CD8-positive, alpha-beta memory T cell (primary cell): Measurements from ENCODE around the gene CCDC184. TPM values are rescaled to one million over a fixed set of nuclear protein-coding genes. Genes with fewer than 3 reads are reported as not detected.

Source experiments
- CTCF ChIA-PET: fragments of 350-600 bp; sonication (Branson Sonifier 250); formaldehyde crosslinking; loops from one replicate; lab custom pipeline; 2021; ENCODE audit warnings: antibody characterized with exemption; lab: Charles Lee
- POLR2A ChIA-PET: fragments of 350-600 bp; sonication (Branson Sonifier 250); formaldehyde crosslinking; loops from one replicate; lab custom pipeline; 2021; ENCODE audit warnings: antibody characterized with exemption; lab: Charles Lee
- DNase-seq, 5 donors: peaks; one replicate each; pipeline versions ENCODE4 v3.0.0 to v3.0.0-alpha.2; 2020 to 2022; ENCODE audit warnings: mixed read lengths in 1 of 5
- H3K27ac ChIP-seq: one replicate; pipeline ENCODE4 v1.7.0; 2013; ENCODE audit warnings: low read depth, mild to moderate bottlenecking, low read length, moderate library complexity
- H3K27me3 ChIP-seq: 2 replicates; pipeline ENCODE4 v1.7.0; 2013; ENCODE audit warnings: low read length, mild to moderate bottlenecking; ENCODE audit not compliant: insufficient read depth, poor library complexity, severe bottlenecking
- H3K36me3 ChIP-seq: 2 replicates; pipeline ENCODE4 v1.7.0; 2013; ENCODE audit warnings: mild to moderate bottlenecking, low read length, moderate library complexity; ENCODE audit not compliant: insufficient read depth
- H3K4me1 ChIP-seq: 2 replicates; pipeline ENCODE4 v1.7.0; 2013; ENCODE audit warnings: mild to moderate bottlenecking, low read length, moderate library complexity; ENCODE audit not compliant: insufficient read depth
- H3K4me3 ChIP-seq: 2 replicates; pipeline ENCODE4 v1.7.0; 2013; ENCODE audit warnings: mild to moderate bottlenecking, low read length
- H3K9me3 ChIP-seq: 2 replicates; pipeline ENCODE4 v1.7.0; 2013; ENCODE audit warnings: mild to moderate bottlenecking, low read length
- H3K27ac Mint-ChIP-seq, 8 donors: one replicate each; pipeline ENCODE4 v1.8.0; 2020 to 2021; ENCODE audit warnings: mixed read lengths in 8 of 8, mild to moderate bottlenecking in 6 of 8, inconsistent platforms in 3 of 8, moderate library complexity in 3 of 8
- H3K27me3 Mint-ChIP-seq, 2 donors: one replicate each; pipeline ENCODE4 v1.8.0; 2020 to 2021; ENCODE audit warnings: mixed read lengths in 2 of 2, mild to moderate bottlenecking in 1 of 2, moderate library complexity in 1 of 2
- H3K36me3 Mint-ChIP-seq, 3 donors: one replicate each; pipeline ENCODE4 v1.8.0; 2020 to 2021; ENCODE audit warnings: mixed read lengths in 3 of 3, inconsistent platforms in 1 of 3, mild to moderate bottlenecking in 1 of 3
- H3K4me1 Mint-ChIP-seq, 3 donors: one replicate each; pipeline ENCODE4 v1.8.0; 2020 to 2021; ENCODE audit warnings: mixed read lengths in 3 of 3, inconsistent platforms in 1 of 3, mild to moderate bottlenecking in 1 of 3
- H3K4me3 Mint-ChIP-seq, 7 donors: one replicate each; pipeline ENCODE4 v1.8.0; 2020 to 2021; ENCODE audit warnings: mixed read lengths in 7 of 7, mild to moderate bottlenecking in 6 of 7, moderate library complexity in 4 of 7, inconsistent platforms in 2 of 7
- H3K9me3 Mint-ChIP-seq, 5 donors: one replicate each; pipeline ENCODE4 v1.8.0; 2020 to 2022; ENCODE audit warnings: mixed read lengths in 5 of 5, mild to moderate bottlenecking in 3 of 5, moderate library complexity in 2 of 5, inconsistent platforms in 1 of 5
- polyA plus RNA-seq: library from polyadenylated mRNA; unstranded; fragments of 300-500 nt; fragmentation: Illumina TruSeq; gene quantifications from one replicate; pipeline ENCODE4 v1.2.3, GENCODE V29; 2021
- total RNA-seq, 2 experiments: library from RNA; stranded (reverse); gene quantifications; one replicate each; pipeline ENCODE4 v1.2.3, GENCODE V29; 2021

The CCDC184 gene
- total and polyA plus RNA-seq, 3 experiments from 2014 or later: 0.72 to 0.97 (median 0.91) TPM

GRCh38 chr12:48189331-48190125, 6.1 kb downstream of the CCDC184 start:
- Mint-ChIP-seq H3K4me3 (peak overlapping the region in 1 of 7 donors; percentile 5), H3K27ac (no peak overlapping the region), H3K4me1 (peaks cover 0 to 3% (median 0%) of the 10 kb centered on the region in 3 donors), H3K9me3 (no peaks in the 10 kb centered on the region), H3K27me3 (peaks cover 31 to 53% of the 10 kb centered on the region in 2 donors), H3K36me3 (no peaks in the 10 kb centered on the region)
- Histone ChIP-seq H3K36me3 (no peaks in the 10 kb centered on the region), H3K9me3 (no peaks in the 10 kb centered on the region), H3K27ac (no peak overlapping the region), H3K4me1 (peaks cover under 1% of the 10 kb centered on the region), H3K27me3 (peaks cover 7% of the 10 kb centered on the region), H3K4me3 (no peak overlapping the region)
- POLR2A ChIA-PET: no interaction called here
- peak; percentile 49 to 74 (median 52) for DNase-seq
- CTCF ChIA-PET: interaction anchor here (0.7 to 5.5 kb wide), 10 partner anchors 9 to 538 kb away, joined by 3 to 39 read pairs (median 3); partner anchors contain the start of gene ASB8

DNA sequence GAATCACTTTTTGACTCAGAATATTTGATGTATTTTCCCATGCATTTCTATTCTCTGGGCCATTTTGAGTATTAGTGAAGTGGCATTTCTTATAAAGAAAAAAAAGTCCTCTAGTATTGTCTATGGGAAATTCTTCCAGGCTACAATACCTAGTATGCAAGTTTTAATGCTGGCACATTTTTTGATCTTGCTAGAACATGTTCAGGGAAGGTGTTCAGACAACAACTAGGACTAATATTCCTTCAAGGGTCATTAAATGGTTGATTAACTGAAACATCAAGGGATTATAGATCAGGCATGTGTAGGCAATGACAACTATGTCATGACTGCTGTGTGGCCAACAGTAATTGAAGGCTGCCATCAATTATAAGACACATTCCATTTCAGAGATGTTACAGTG, 7.7 kb downstream of the CCDC184 start:
- no peak overlapping the region for H3K27ac Mint-ChIP-seq
- POLR2A ChIA-PET: no interaction called here
- H3K4me1 Mint-ChIP-seq: peaks cover 0 to 3% (median 0%) of the 10 kb centered on the region in 3 donors
- Histone ChIP-seq H3K27ac (no peak overlapping the region), H3K36me3 (no peaks in the 10 kb centered on the region), H3K4me3 (no peak overlapping the region), H3K4me1 (no peaks in the 10 kb centered on the region), H3K27me3 (no peaks in the 10 kb centered on the region), H3K9me3 (no peaks in the 10 kb centered on the region)
- peaks cover 20 to 46% of the 10 kb centered on the region in 2 donors for H3K27me3 Mint-ChIP-seq
- no peaks in the 10 kb centered on the region for H3K9me3 Mint-ChIP-seq
- H3K36me3 Mint-ChIP-seq: no peaks in the 10 kb centered on the region
- CTCF ChIA-PET: no interaction called here
- no peak overlapping the region for H3K4me3 Mint-ChIP-seq
- no peak for DNase-seq

DNA sequence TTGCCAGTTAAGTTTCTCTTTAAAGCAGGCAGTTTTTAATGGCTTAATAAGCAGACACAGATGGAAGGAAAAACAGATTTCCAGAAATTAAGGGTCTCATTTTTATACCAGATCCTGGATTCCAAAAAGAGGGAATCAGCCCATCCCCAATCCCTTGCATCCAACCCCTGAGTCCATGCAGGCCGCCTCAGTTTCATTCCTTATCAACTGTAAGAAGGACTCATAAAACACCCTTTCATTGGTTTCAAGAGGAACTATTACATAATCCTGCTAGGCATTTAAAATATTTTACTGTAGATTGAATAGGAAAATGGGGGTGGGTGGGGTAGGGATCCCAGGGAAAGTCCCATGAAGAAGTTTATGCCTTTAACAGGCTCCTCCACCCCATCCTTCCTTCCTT, 9.4 kb downstream of the CCDC184 start:
- Mint-ChIP-seq H3K27ac (no peak overlapping the region), H3K9me3 (no peaks in the 10 kb centered on the region), H3K4me3 (no peak overlapping the region), H3K36me3 (peaks cover 0 to 4% (median 0%) of the 10 kb centered on the region in 3 donors), H3K4me1 (peaks cover 6 to 15% (median 9%) of the 10 kb centered on the region in 3 donors), H3K27me3 (peaks cover 18 to 42% of the 10 kb centered on the region in 2 donors)
- DNase-seq: no peak
- POLR2A ChIA-PET: no interaction called here
- no peak overlapping the region for H3K27ac ChIP-seq
- H3K4me3 ChIP-seq: no peak overlapping the region
- no peaks in the 10 kb centered on the region for H3K36me3 ChIP-seq
- no peaks in the 10 kb centered on the region for H3K27me3 ChIP-seq
- H3K9me3 ChIP-seq: no peaks in the 10 kb centered on the region
- CTCF ChIA-PET: interaction anchor here (0.8 kb wide), 1 partner anchor 10 kb away, joined by 3 read pairs; no protein-coding TSS in a partner anchor
- peaks cover 5% of the 10 kb centered on the region for H3K4me1 ChIP-seq

- H3K4me1 Mint-ChIP-seq: peaks cover 6 to 20% (median 16%) of the 10 kb centered on the region in 3 donors
- Histone ChIP-seq H3K4me1 (peaks cover 6% of the 10 kb centered on the region), H3K9me3 (no peaks in the 10 kb centered on the region), H3K4me3 (no peak overlapping the region), H3K27ac (no peak overlapping the region), H3K36me3 (no peaks in the 10 kb centered on the region), H3K27me3 (no peaks in the 10 kb centered on the region)
- H3K27ac Mint-ChIP-seq: peak overlapping the region in 2 of 8 donors; percentile 7 to 29
- CTCF ChIA-PET: no interaction called here
- peaks cover 14 to 42% of the 10 kb centered on the region in 2 donors for H3K27me3 Mint-ChIP-seq
- no peaks in the 10 kb centered on the region for H3K9me3 Mint-ChIP-seq
- DNase-seq: no peak
- POLR2A ChIA-PET: no interaction called here
- peaks cover 0 to 12% (median 0%) of the 10 kb centered on the region in 3 donors for H3K36me3 Mint-ChIP-seq
- H3K4me3 Mint-ChIP-seq: peak overlapping the region in 1 of 7 donors; percentile 55
These were observed 10.2 kb downstream of the CCDC184 start for GRCh38 chr12:48193623-48194022.

DNA sequence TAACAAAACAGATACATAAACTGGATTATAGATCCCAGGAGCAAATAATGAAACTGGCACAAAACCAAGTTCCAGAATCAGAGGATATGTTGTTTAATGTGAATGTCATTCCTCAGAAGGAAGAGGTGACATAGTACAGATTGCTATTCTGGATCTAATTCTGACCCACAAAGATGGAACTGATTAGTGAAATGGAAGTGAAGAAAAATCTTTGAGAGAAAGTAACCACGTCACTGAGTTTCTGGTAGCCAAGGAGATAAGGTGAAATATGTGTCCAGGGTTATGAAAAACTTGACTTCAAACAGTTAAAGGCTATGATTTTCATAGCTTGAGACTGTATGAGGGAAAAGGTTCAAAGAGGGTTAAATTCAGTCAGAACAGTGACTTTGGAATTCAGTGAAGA, 11.4 kb downstream of the CCDC184 start:
- H3K36me3 ChIP-seq: no peaks in the 10 kb centered on the region
- no peak for DNase-seq
- peaks cover 17 to 32% (median 27%) of the 10 kb centered on the region in 3 donors for H3K4me1 Mint-ChIP-seq
- CTCF ChIA-PET: no interaction called here
- no peaks in the 10 kb centered on the region for H3K27me3 ChIP-seq
- H3K4me3 ChIP-seq: no peak overlapping the region
- no peaks in the 10 kb centered on the region for H3K9me3 Mint-ChIP-seq
- H3K27ac Mint-ChIP-seq: no peak overlapping the region
- H3K4me1 ChIP-seq: peaks cover 18% of the 10 kb centered on the region
- H3K27me3 Mint-ChIP-seq: peaks cover 12 to 40% of the 10 kb centered on the region in 2 donors
- peak overlapping the region in 1 of 7 donors; percentile 58 for H3K4me3 Mint-ChIP-seq
- POLR2A ChIA-PET: no interaction called here
- no peak overlapping the region for H3K27ac ChIP-seq
- peaks cover 0 to 14% (median 0%) of the 10 kb centered on the region in 3 donors for H3K36me3 Mint-ChIP-seq
- H3K9me3 ChIP-seq: no peaks in the 10 kb centered on the region

- peak overlapping the region; percentile 85 to 100 (median 96) for H3K27ac Mint-ChIP-seq
- H3K4me1 Mint-ChIP-seq: peaks cover 42 to 59% (median 55%) of the 10 kb centered on the region in 3 donors
- Histone ChIP-seq H3K27ac (peak overlapping the region; percentile 99), H3K36me3 (no peaks in the 10 kb centered on the region), H3K4me1 (peaks cover 34% of the 10 kb centered on the region), H3K9me3 (no peaks in the 10 kb centered on the region), H3K4me3 (peak overlapping the region; percentile 94), H3K27me3 (no peaks in the 10 kb centered on the region)
- POLR2A ChIA-PET: interaction anchor here (0.6 to 3.9 kb wide), 10 partner anchors 11 to 179 kb away, joined by 3 to 29 read pairs (median 4); partner anchors contain the start of genes ASB8, CCDC184 and SENP1
- CTCF ChIA-PET: interaction anchor here (0.9 to 3.8 kb wide), 10 partner anchors 11 to 212 kb away, joined by 3 to 39 read pairs (median 4); partner anchors contain the start of genes ASB8, CCDC184 and ZNF641
- peaks cover 6 to 21% of the 10 kb centered on the region in 2 donors for H3K27me3 Mint-ChIP-seq
- peak overlapping the region; percentile 87 to 93 (median 89) for H3K4me3 Mint-ChIP-seq
- DNase-seq: peak in 1 of 5 donors; percentile 61
- peaks cover 0 to 21% (median 20%) of the 10 kb centered on the region in 3 donors for H3K36me3 Mint-ChIP-seq
- H3K9me3 Mint-ChIP-seq: peaks cover 0 to 13% (median 9%) of the 10 kb centered on the region in 5 donors
These were observed 14.1 kb downstream of the CCDC184 start for GRCh38 chr12:48197549-48197970.

DNA sequence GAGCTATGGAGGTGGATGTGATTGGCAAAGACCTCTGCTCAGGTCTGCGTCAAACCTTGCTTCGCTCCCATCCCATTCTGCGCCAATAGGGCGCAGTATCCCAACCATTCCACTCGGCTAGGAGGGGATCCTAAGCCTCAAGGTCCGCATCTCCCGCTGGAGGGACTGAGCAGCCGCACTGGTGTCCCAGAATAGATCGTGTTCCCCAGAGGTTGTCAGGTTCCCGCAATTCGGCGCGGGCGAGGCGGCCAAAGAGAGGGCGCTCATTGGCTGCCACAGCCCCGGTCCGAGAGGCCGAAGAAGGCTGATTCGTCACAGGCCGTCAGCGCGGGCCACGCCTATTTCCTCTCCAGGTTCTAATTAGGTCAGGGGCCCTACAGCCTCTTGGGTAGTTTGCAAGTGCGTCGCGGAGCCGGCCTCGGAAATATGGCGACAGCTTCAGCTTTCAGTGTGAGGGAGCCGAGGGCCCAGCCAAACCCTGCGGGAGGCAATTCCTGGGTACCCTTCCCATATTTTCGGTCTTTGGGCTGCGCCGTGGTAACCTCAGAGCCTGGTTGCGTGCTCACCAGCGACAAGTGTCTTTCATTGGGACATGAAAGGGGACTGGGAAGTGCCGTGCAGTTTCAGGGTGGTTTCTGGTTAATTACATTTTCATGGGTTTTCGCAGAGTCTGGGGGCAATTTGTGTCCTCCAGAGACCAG, 14.7 kb downstream of the CCDC184 start:
- Histone ChIP-seq H3K9me3 (no peaks in the 10 kb centered on the region), H3K4me1 (peaks cover 34% of the 10 kb centered on the region), H3K4me3 (peak overlapping the region; percentile 94), H3K27me3 (no peaks in the 10 kb centered on the region), H3K36me3 (no peaks in the 10 kb centered on the region), H3K27ac (peak overlapping the region; percentile 99)
- peak; percentile 78 to 93 (median 85) for DNase-seq
- peaks cover 0 to 26% (median 23%) of the 10 kb centered on the region in 3 donors for H3K36me3 Mint-ChIP-seq
- H3K9me3 Mint-ChIP-seq: peaks cover 0 to 18% (median 12%) of the 10 kb centered on the region in 5 donors
- POLR2A ChIA-PET: interaction anchor here (0.6 to 3.9 kb wide), 12 partner anchors 11 to 244 kb away, joined by 3 to 29 read pairs (median 4); partner anchors contain the start of genes ASB8, CCDC184 and SENP1
- peaks cover 45 to 65% (median 60%) of the 10 kb centered on the region in 3 donors for H3K4me1 Mint-ChIP-seq
- peaks cover 6 to 18% of the 10 kb centered on the region in 2 donors for H3K27me3 Mint-ChIP-seq
- CTCF ChIA-PET: interaction anchor here (1.3 to 3.8 kb wide), 9 partner anchors 11 to 212 kb away, joined by 4 to 39 read pairs (median 5); partner anchors contain the start of genes ASB8, CCDC184 and ZNF641
- H3K4me3 Mint-ChIP-seq: peak overlapping the region; percentile 87 to 93 (median 89)
- H3K27ac Mint-ChIP-seq: peak overlapping the region; percentile 85 to 100 (median 96)
